H1 (cell line): ENCODE measurements around the gene NDUFB10. TPM values are rescaled to one million over a fixed set of nuclear protein-coding genes. Genes with fewer than 3 reads are reported as not detected.
"Not testable (repeated sequence)": the region's sequence is repeated elsewhere in the genome, so short reads cannot be mapped to it uniquely, and the experiment has no call there.

Experiments
- CTCF ChIA-PET: fragments of 300-600 bp; sonication (Branson Sonifier 250); formaldehyde crosslinking; loops from one replicate; lab custom pipeline; 2021; ENCODE audit not compliant: partially characterized antibody; lab: Charles Lee
- POLR2A ChIA-PET: fragments of 300-600 bp; sonication (Branson Sonifier 250); formaldehyde crosslinking; loops from one replicate; lab custom pipeline; 2021; ENCODE audit warnings: inconsistent platforms; ENCODE audit not compliant: partially characterized antibody; lab: Charles Lee
- DNase-seq, 2 experiments: peaks; one replicate each; pipeline versions ENCODE4 v3.0.0 to v3.0.0-alpha.2; 2010 to 2022; ENCODE audit warnings: low spot score in 2 of 2, low read depth in 1 of 2, mixed read lengths in 1 of 2
- FAIRE-seq: peaks from 2 replicates; lab custom pipeline; 2011; peaks lifted over from hg19 to GRCh38; lab: Jason Lieb, UNC
- H2AFZ ChIP-seq: 2 replicates; pipeline ENCODE4 v1.8.1; 2012; ENCODE audit warnings: low read length, inconsistent platforms
- H2AK5ac ChIP-seq: 2 replicates; pipeline ENCODE4 v1.6.1; 2013; ENCODE audit warnings: low read depth, low read length
- H2BK120ac ChIP-seq: replicated peaks from 2 replicates; pipeline ENCODE3; 2013; ENCODE audit warnings: low read depth, low read length, inconsistent platforms
- H2BK12ac ChIP-seq: 2 replicates; pipeline ENCODE4 v1.6.1; 2013; ENCODE audit warnings: low read depth, low read length
- H2BK15ac ChIP-seq: 2 replicates; pipeline ENCODE4 v1.6.1; 2013; ENCODE audit warnings: low read length
- H2BK20ac ChIP-seq: 2 replicates; pipeline ENCODE4 v1.6.1; 2013; ENCODE audit warnings: low read length
- H2BK5ac ChIP-seq: 2 replicates; pipeline ENCODE4 v1.6.1; 2013; ENCODE audit warnings: low read depth, low read length
- H3K14ac ChIP-seq: 2 replicates; pipeline ENCODE4 v1.6.1; 2013; ENCODE audit warnings: inconsistent platforms; ENCODE audit not compliant: insufficient read length
- H3K18ac ChIP-seq: 2 replicates; pipeline ENCODE4 v1.6.1; 2013; ENCODE audit warnings: low read length; ENCODE audit errors: extremely low read depth
- H3K23ac ChIP-seq: 2 replicates; pipeline ENCODE4 v1.6.1; 2013; ENCODE audit warnings: inconsistent platforms; ENCODE audit not compliant: insufficient read length
- H3K23me2 ChIP-seq: 2 replicates; pipeline ENCODE4 v1.6.1; 2013; ENCODE audit warnings: low read depth, low read length
- H3K27ac ChIP-seq: 2 replicates; pipeline ENCODE4 v1.6.1; 2011; ENCODE audit warnings: low read depth, low read length, inconsistent platforms
- H3K27me3 ChIP-seq, 4 experiments: replicated peaks in 1 of 4; 1 replicate in 1 of 4; 2 replicates in 3 of 4; pipeline versions ENCODE4 v1.6.1 to v1.8.1; 2011 to 2013; ENCODE audit warnings: low read length in 3 of 4, mild to moderate bottlenecking in 3 of 4, inconsistent platforms in 2 of 4, mixed read lengths in 2 of 4, moderate library complexity in 1 of 4; ENCODE audit not compliant: control insufficient read depth in 3 of 4, insufficient read depth in 3 of 4; ENCODE audit errors: extremely low read depth in 1 of 4
- H3K36me3 ChIP-seq, 4 experiments: 2 replicates each; pipeline versions ENCODE4 v1.6.1 to v1.8.1; 2011 to 2013; ENCODE audit warnings: mild to moderate bottlenecking in 4 of 4, low read length in 3 of 4, moderate library complexity in 2 of 4, control low read depth in 1 of 4, inconsistent platforms in 1 of 4; ENCODE audit not compliant: insufficient read depth in 4 of 4, control insufficient read depth in 2 of 4
- H3K4ac ChIP-seq: replicated peaks from 2 replicates; pipeline ENCODE3; 2013; ENCODE audit warnings: low read length, low read depth, mixed read lengths, inconsistent platforms; ENCODE audit not compliant: insufficient read length
- H3K4me1 ChIP-seq, 4 experiments: replicated peaks in 1 of 4; 1 replicate in 1 of 4; 2 replicates in 3 of 4; pipeline versions ENCODE4 v1.6.1 to v1.8.1; 2011 to 2013; ENCODE audit warnings: low read length in 3 of 4, inconsistent platforms in 2 of 4, mixed read lengths in 1 of 4; ENCODE audit not compliant: insufficient read depth in 4 of 4, control insufficient read depth in 3 of 4
- H3K4me2 ChIP-seq, 2 experiments: 2 replicates each; pipeline versions ENCODE4 v1.6.1 to v1.8.1; 2011 to 2013; ENCODE audit warnings: low read depth in 2 of 2, low read length in 2 of 2, control low read depth in 1 of 2, inconsistent platforms in 1 of 2, mild to moderate bottlenecking in 1 of 2; ENCODE audit not compliant: insufficient read depth in 1 of 2
- H3K4me3 ChIP-seq, 4 experiments: fragments of 200-600, 300-600 bp in 1 of 4; sonication (generic), shearing (Covaris generic), sonication (Bioruptor Twin) in 1 of 4; 2 replicates each; pipeline versions ENCODE4 v1.5.1 to v1.8.1; 2011 to 2016; ENCODE audit warnings: low read length in 4 of 4, low read depth in 3 of 4, control low read depth in 2 of 4, inconsistent platforms in 2 of 4, mild to moderate bottlenecking in 2 of 4, mixed read lengths in 1 of 4, moderate library complexity in 1 of 4; ENCODE audit not compliant: insufficient read depth in 2 of 4; ENCODE audit errors: extremely low read depth in 1 of 4
- H3K56ac ChIP-seq: replicated peaks from 2 replicates; pipeline ENCODE3; 2013; ENCODE audit warnings: low read depth, mild to moderate bottlenecking, mixed read lengths, low read length, inconsistent platforms; ENCODE audit not compliant: insufficient read length
- H3K79me1 ChIP-seq: 2 replicates; pipeline ENCODE4 v1.6.1; 2013; ENCODE audit warnings: low read depth, low read length, control low read depth
- H3K79me2 ChIP-seq, 2 experiments: 2 replicates each; pipeline versions ENCODE4 v1.6.1 to v1.8.1; 2012 to 2013; ENCODE audit warnings: low read length in 2 of 2, mild to moderate bottlenecking in 2 of 2, inconsistent platforms in 1 of 2; ENCODE audit not compliant: insufficient read depth in 2 of 2, control insufficient read depth in 1 of 2
- H3K9ac ChIP-seq, 4 experiments: replicated peaks in 1 of 4; 1 replicate in 1 of 4; 2 replicates in 3 of 4; pipeline versions ENCODE4 v1.6.1 to v1.8.1; 2011 to 2013; ENCODE audit warnings: low read depth in 3 of 4, low read length in 3 of 4, control low read depth in 2 of 4, mild to moderate bottlenecking in 2 of 4, moderate library complexity in 2 of 4, inconsistent platforms in 1 of 4; ENCODE audit errors: extremely low read depth in 1 of 4
- H3K9me3 ChIP-seq, 2 experiments: 2 replicates each; pipeline versions ENCODE4 v1.6.1 to v1.8.1; 2012 to 2013; ENCODE audit warnings: mild to moderate bottlenecking in 2 of 2, moderate library complexity in 2 of 2, control low read depth in 1 of 2, inconsistent platforms in 1 of 2, low read depth in 1 of 2, low read length in 1 of 2, mixed read lengths in 1 of 2; ENCODE audit not compliant: insufficient read depth in 2 of 2
- H4K20me1 ChIP-seq, 2 experiments: replicated peaks in 1 of 2; 2 replicates each; pipeline versions ENCODE3 to v1.8.1; 2011 to 2013; ENCODE audit warnings: inconsistent platforms in 2 of 2, low read length in 2 of 2, mild to moderate bottlenecking in 1 of 2; ENCODE audit not compliant: insufficient read depth in 2 of 2, control insufficient read depth in 1 of 2
- H4K5ac ChIP-seq: 2 replicates; pipeline ENCODE4 v1.6.1; 2013; ENCODE audit warnings: low read length, low read depth, mixed read lengths, inconsistent platforms; ENCODE audit not compliant: insufficient read length
- H4K8ac ChIP-seq: 2 replicates; pipeline ENCODE4 v1.8.0; 2013; ENCODE audit warnings: mild to moderate bottlenecking, moderate library complexity, low read length, inconsistent platforms; ENCODE audit not compliant: insufficient read depth; ENCODE audit errors: extremely low read depth
- H4K91ac ChIP-seq: replicated peaks from 2 replicates; pipeline ENCODE3; 2013; ENCODE audit warnings: low read length, mixed read lengths, inconsistent platforms; ENCODE audit not compliant: insufficient read length
- WGBS, 2 experiments: shearing (Covaris generic) in 1 of 2; methylation state at CpG; one replicate each; pipeline versions ENCODE4 v1.1.6 to v1.1.7; 2013 to 2015; ENCODE audit warnings: low lambda C conversion rate in 2 of 2, mixed read lengths in 2 of 2, inconsistent platforms in 1 of 2, low coverage in 1 of 2, missing lambda C conversion rate in 1 of 2; ENCODE audit not compliant: insufficient replicate concordance in 2 of 2, insufficient coverage in 1 of 2, insufficient read length in 1 of 2; ENCODE audit errors: extremely low coverage in 1 of 2, missing lambda C conversion rate in 1 of 2; 5-methylcytosine and 5-hydroxymethylcytosine counted together
- polyA plus RNA-seq, 7 experiments: library from polyadenylated mRNA; depleted of rRNA in 3 of 7; stranded (reverse) in 5 of 7; unstranded in 2 of 7; fragments of >200 nt in 5 of 7; fragments of 200-250 nt in 2 of 7; gene quantifications; 1 replicate in 5 of 7; 2 replicates in 1 of 7; 4 replicates in 1 of 7; pipeline versions ENCODE4 v1.2.1 to v1.2.3, GENCODE V29; 2011 to 2013; ENCODE audit warnings: missing spikeins in 2 of 7, mixed read lengths in 2 of 7
- total RNA-seq: library from RNA; stranded (reverse); fragmentation: NEBNext Ultra II Directional; extraction: Animal tissue kit (Norgen Biotek cat#: 25700); gene quantifications from 2 replicates; pipeline ENCODE4 v1.2.1, GENCODE V29; 2021

NDUFB10 gene
- total and polyA plus RNA-seq, 2 of the 8 experiments (the other 6 are each of a cell fraction or from before 2014, with no cell fraction given): 183 to 194 TPM

DNA sequence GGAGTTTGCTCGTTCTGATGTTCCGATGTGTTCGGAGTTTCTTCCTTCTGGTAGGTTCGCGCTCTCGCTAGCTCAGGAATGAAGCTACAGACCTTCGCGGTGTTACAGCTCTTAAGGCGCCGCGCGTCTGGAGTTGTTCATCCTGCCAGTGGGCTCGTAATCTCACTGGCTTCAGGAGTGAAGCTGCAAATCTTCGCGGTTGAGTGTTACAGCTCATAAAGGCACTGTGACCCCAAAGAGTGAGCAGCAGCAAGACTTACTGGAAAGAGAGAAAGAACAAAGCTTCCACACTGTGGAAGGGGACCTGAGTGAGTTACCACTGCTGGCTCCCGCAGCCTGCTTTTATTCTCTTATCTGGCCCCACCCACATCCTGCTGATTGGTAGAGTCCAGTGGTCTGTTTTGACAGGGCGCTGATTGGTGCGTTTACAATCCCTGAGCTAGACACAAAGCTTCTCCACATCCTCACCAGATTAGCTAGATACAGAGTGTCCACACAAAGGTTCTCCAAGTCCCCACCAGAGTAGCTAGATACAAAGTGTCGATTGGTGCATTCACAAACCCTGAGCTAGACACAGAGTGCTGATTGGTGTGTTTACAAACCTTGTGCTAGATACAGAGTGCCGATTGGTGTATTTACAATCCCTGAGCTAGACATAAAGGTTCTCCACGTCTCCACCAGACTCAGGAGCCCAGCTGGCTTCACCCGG, 1.8 kb upstream of the NDUFB10 start:
- CTCF ChIA-PET: interaction anchor here (1.1 to 1.8 kb wide), 3 partner anchors 13 to 21 kb away, joined by 3 to 8 read pairs (median 4); partner anchors contain the start of gene TBL3
- H3K4me2 ChIP-seq, H2BK12ac ChIP-seq, H4K8ac ChIP-seq, H2AFZ ChIP-seq, H3K4ac ChIP-seq, H2AK5ac ChIP-seq, H3K27me3 ChIP-seq, H3K4me1 ChIP-seq, H4K20me1 ChIP-seq, H3K79me1 ChIP-seq, H2BK15ac ChIP-seq, H3K23ac ChIP-seq, H3K4me3 ChIP-seq, H3K9me3 ChIP-seq, H4K5ac ChIP-seq, H3K23me2 ChIP-seq, H3K14ac ChIP-seq, H3K27ac ChIP-seq, H2BK120ac ChIP-seq, H3K56ac ChIP-seq, H4K91ac ChIP-seq, H3K79me2 ChIP-seq, H2BK20ac ChIP-seq, DNase-seq, H3K9ac ChIP-seq, H3K18ac ChIP-seq, H2BK5ac ChIP-seq, FAIRE-seq: not testable (repeated sequence)
- POLR2A ChIA-PET: interaction anchor here (1.3 to 19.8 kb wide), 5 partner anchors 9 to 187 kb away, joined by 4 to 736 read pairs (median 105); partner anchors contain the start of genes GFER, MSRB1, NME3 and NOXO1
- WGBS, 2 experiments: 91% methylated on average over 20 of the region's 22 CpGs; no CpG with 5 or more reads in 1 of the 2 experiments
- H3K36me3 ChIP-seq: peaks cover 7 to 18% (median 14%) of the 10 kb centered on the region in 4 experiments
